ENCODE data around the gene ECHDC1. TPM values are rescaled to one million over a fixed set of nuclear protein-coding genes. Genes with fewer than 3 reads are reported as not detected.

The ECHDC1 gene
- total and polyA plus RNA-seq, 2 experiments from 2014 or later: 60.7 to 96.1 TPM

GRCh38 chr6:127282184-127282583 lies 61.2 kb downstream of the ECHDC1 start:
- Histone ChIP-seq H3K4me2 (no peak overlapping the region), H3K27me3 (no peaks in the 10 kb centered on the region), H3K4me3 (no peak overlapping the region), H3K4me1 (ENCODE audit: insufficient read depth) (no peaks in the 10 kb centered on the region), H4K20me1 (ENCODE audit: insufficient read depth, poor library complexity, severe bottlenecking) (peaks cover 28% of the 10 kb centered on the region), H3K9me3 (ENCODE audit: low read depth) (no peaks in the 10 kb centered on the region), H3K27ac (no peak overlapping the region), H3K36me3 (replicated peaks; ENCODE audit: insufficient read depth, low read depth) (no peaks in the 10 kb centered on the region), H2AFZ (no peak overlapping the region), H3K79me2 (peaks cover 56% of the 10 kb centered on the region), H3K9me2 (replicated peaks; ENCODE audit: insufficient read depth) (no peaks in the 10 kb centered on the region)
- 95% methylated on average over 1 of the region's 1 CpG for WGBS (ENCODE audit: low lambda C conversion rate, missing lambda C conversion rate)
- TF ChIP-seq EZH2 (IDR thresholded peaks at IDR 0.05; ENCODE audit: borderline replicate concordance) (no peak), EZH2phosphoT487 (IDR thresholded peaks at IDR 0.05; ENCODE audit: low read depth, severe bottlenecking, unreplicated experiment) (no peak)
- TF ChIP-seq, protein P1, sequence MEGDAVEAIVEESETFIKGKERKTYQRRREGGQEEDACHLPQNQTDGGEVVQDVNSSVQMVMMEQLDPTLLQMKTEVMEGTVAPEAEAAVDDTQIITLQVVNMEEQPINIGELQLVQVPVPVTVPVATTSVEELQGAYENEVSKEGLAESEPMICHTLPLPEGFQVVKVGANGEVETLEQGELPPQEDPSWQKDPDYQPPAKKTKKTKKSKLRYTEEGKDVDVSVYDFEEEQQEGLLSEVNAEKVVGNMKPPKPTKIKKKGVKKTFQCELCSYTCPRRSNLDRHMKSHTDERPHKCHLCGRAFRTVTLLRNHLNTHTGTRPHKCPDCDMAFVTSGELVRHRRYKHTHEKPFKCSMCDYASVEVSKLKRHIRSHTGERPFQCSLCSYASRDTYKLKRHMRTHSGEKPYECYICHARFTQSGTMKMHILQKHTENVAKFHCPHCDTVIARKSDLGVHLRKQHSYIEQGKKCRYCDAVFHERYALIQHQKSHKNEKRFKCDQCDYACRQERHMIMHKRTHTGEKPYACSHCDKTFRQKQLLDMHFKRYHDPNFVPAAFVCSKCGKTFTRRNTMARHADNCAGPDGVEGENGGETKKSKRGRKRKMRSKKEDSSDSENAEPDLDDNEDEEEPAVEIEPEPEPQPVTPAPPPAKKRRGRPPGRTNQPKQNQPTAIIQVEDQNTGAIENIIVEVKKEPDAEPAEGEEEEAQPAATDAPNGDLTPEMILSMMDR (IDR thresholded peaks at IDR 0.05; ENCODE audit: poor library complexity): no peak
- DNase-seq (ENCODE audit: low spot score): no peak

- Histone ChIP-seq H3K9me3 (ENCODE audit: low read depth) (no peaks in the 10 kb centered on the region), H3K4me1 (ENCODE audit: insufficient read depth) (no peaks in the 10 kb centered on the region), H3K9me2 (replicated peaks; ENCODE audit: insufficient read depth) (no peaks in the 10 kb centered on the region), H3K27me3 (no peaks in the 10 kb centered on the region), H3K4me2 (no peak overlapping the region), H3K27ac (no peak overlapping the region), H2AFZ (no peak overlapping the region), H3K4me3 (no peak overlapping the region), H4K20me1 (ENCODE audit: insufficient read depth, poor library complexity, severe bottlenecking) (peaks cover 49% of the 10 kb centered on the region), H3K36me3 (replicated peaks; ENCODE audit: insufficient read depth, low read depth) (no peaks in the 10 kb centered on the region), H3K79me2 (peaks cover 75% of the 10 kb centered on the region)
- 50% methylated on average over 1 of the region's 1 CpG for WGBS (ENCODE audit: low lambda C conversion rate, missing lambda C conversion rate)
- DNase-seq (ENCODE audit: low spot score): no peak
- TF ChIP-seq EZH2 (IDR thresholded peaks at IDR 0.05; ENCODE audit: borderline replicate concordance) (no peak), EZH2phosphoT487 (IDR thresholded peaks at IDR 0.05; ENCODE audit: low read depth, severe bottlenecking, unreplicated experiment) (no peak)
- TF ChIP-seq, protein P1 (IDR thresholded peaks at IDR 0.05; ENCODE audit: poor library complexity): no peak
Observed at GRCh38 chr6:127279815-127280214, 63.6 kb downstream of the ECHDC1 start.

DNA sequence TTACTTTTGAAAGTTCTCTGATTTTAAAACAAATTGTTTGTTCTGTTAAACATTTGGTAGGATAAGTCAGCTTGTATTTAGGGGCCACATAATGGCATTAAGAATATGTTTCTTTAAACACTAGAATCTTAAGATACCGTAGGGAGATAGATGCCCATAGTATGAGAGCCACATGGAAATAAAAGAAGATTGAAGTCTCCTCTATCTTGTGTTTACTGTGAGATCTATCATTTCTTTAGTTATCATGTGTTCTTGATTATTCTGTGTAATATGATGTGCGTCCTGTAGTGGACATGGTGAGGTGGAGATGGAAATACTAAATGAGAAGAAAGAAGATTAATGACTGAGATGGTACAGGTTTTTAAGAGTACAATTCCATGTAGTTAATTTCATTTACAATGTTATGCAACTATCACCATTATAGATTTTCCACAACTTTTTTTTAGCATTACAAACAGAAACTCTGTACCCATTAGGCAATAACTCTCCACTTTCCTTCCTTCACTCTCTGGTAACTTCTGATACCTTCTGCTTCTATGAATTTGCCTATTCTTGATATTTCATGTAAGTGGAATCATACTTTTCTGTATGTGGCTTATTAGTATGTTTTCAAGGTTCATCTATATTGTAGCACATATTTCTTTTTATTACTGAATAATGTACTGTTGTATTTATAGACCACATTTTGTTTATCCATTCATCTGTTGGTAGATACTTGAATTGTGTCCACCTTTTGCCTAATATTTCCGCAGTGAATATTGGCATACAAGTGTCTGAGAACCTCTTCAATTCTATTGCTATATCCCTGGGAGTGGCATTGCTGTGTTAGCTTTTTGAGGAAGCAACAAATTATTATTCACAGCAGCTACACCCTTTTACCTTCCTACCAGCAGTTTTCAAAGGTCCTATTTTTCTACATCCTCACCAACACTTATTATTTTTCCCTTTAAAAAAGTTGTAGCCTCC lies 65.2 kb downstream of the ECHDC1 start:
- DNase-seq (ENCODE audit: low spot score): no peak
- no peaks in the 10 kb centered on the region for H3K27me3 ChIP-seq
- H3K9me3 ChIP-seq (ENCODE audit: low read depth): no peaks in the 10 kb centered on the region
- no peak for TF ChIP-seq EZH2phosphoT487 (IDR thresholded peaks at IDR 0.05; ENCODE audit: low read depth, severe bottlenecking, unreplicated experiment)
- TF ChIP-seq EZH2 (IDR thresholded peaks at IDR 0.05; ENCODE audit: borderline replicate concordance): no peak
- TF ChIP-seq, protein P1 (IDR thresholded peaks at IDR 0.05; ENCODE audit: poor library complexity): no peak
- peaks cover 58% of the 10 kb centered on the region for H4K20me1 ChIP-seq (ENCODE audit: insufficient read depth, poor library complexity, severe bottlenecking)
- H3K4me3 ChIP-seq: no peak overlapping the region
- 95% methylated on average over 3 of the region's 3 CpGs for WGBS (ENCODE audit: low lambda C conversion rate, missing lambda C conversion rate)
- no peaks in the 10 kb centered on the region for H3K36me3 ChIP-seq (replicated peaks; ENCODE audit: insufficient read depth, low read depth)
- H3K4me1 ChIP-seq (ENCODE audit: insufficient read depth): no peaks in the 10 kb centered on the region
- H3K27ac ChIP-seq: no peak overlapping the region
- no peak overlapping the region for H2AFZ ChIP-seq
- peaks cover 87% of the 10 kb centered on the region for H3K79me2 ChIP-seq
- H3K9me2 ChIP-seq (replicated peaks; ENCODE audit: insufficient read depth): no peaks in the 10 kb centered on the region
- no peak overlapping the region for H3K4me2 ChIP-seq

All from hepatocyte (in vitro differentiated cells).